DMS 273 (cell line): ENCODE data around the gene SLC35A4.

Source experiments
- DNase-seq: peaks from one replicate; lab custom pipeline; 2025; ENCODE audit not compliant: unreplicated experiment; lab: John Stamatoyannopoulos, UW

Gene SLC35A4, protein sequence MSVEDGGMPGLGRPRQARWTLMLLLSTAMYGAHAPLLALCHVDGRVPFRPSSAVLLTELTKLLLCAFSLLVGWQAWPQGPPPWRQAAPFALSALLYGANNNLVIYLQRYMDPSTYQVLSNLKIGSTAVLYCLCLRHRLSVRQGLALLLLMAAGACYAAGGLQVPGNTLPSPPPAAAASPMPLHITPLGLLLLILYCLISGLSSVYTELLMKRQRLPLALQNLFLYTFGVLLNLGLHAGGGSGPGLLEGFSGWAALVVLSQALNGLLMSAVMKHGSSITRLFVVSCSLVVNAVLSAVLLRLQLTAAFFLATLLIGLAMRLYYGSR

DNA sequence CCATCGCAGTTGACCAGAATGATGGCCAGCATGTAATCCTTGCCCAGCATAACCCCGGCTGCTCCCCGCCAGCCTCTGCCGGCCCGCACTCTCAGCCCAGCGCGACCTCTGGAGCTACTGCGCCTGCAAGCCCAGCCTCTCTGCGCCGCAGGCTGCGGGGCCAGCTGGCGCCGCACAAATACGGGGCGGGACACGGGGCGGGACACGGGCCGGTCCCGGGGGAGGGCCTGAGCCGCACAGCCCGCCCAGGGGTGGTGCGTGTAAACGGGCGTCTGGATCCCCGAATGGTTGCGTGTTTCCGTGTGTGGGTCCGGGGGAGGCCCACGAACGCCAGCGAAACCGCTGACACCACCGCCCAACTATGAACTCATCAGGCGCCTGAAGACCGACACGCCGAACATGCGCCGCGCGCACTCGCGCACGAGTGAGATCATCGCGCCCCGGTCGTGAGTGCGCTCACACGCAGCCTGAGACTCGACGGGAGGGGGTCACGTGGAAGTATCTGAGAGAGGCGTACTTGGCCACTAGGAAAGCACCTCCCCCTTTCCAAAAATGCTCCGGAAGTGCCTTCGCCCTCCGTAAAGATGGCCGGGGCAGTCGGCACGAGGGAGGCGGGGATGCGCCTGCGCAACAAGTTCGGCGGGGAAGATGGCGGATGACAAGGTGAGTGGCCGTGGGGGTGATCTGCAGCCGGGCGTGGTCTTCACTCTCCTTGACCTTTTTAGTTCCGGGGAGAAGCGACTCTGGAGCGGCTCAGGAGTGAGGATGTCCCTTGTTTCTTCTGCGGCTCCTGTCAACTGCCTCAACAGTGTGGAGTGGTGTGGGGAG is at the start of gene SLC35A4, which contains the start of gene APBB3:
Gene SLC35A4, plus strand, starts transcription at position 633 of the 828 bp plus-strand sequence. CDS start 2,342 bp downstream, outside the sequence.
Gene APBB3, minus strand, starts transcription at position 403 of the 828 bp plus-strand sequence. Its CDS starts 353 bp downstream, at position 50.
- DNase-seq: peak; percentile 99

DNA sequence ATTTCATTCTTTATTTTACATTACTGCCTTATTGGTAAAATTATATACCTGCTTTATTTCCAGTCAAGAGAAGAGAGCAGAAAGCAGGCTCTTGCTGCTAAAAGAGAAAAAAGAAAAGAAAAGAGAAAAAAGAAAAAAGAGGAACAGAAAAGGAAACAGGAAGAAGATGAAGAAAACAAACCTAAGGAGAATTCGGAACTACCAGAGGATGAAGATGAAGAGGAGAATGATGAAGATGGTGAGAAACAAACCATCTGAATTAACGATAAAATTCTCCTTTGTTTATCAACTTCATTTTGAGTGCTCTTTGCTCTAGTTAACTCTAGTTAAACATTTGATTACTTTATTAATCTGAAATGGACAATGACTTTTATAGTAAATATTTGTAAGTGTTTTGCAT is 40.6 kb upstream of the SLC35A4 start:
- no peak for DNase-seq

DNA sequence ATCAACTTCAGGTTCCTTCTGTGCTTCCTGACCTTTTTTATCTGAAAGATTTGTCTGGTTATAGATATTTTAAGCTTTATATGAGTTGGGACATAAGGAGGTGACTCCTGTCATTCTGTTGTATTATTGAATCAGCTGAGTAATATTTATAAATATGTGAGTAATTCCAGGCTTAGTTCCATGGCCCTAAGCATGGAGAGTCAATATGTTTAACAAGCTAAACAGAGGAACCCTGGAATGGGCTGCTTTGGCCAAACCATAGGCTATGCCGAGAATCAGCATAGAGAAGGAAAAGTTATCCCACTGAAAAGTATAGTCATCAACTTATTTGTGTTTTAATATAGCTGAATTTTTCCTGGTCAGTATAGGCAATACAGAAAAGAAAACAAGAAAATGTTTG is 24.4 kb upstream of the SLC35A4 start:
- no peak for DNase-seq

DNA sequence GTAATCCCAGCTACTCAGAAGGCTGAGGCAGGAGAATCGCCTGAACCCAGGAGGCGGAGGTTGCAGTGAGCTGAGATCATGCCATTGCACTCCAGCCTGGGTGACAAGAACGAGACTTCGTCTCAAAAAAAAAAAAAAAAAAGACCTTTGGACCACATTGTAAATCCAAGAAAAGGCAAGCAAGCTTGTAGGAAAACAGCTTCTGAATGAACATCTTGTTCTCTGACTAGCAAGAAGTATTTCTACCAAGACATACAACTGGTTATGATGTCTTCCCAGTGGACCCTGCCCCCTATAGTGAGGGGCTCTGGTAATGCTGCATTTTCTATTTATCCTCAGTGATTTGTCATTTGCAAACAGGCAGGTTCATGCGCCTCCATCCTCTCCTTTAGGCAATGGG is 21.7 kb upstream of the SLC35A4 start:
- DNase-seq: no peak

- no peak for DNase-seq
Measured at GRCh38 chr5:140544986-140545385, 19.6 kb upstream of the SLC35A4 start.

DNA sequence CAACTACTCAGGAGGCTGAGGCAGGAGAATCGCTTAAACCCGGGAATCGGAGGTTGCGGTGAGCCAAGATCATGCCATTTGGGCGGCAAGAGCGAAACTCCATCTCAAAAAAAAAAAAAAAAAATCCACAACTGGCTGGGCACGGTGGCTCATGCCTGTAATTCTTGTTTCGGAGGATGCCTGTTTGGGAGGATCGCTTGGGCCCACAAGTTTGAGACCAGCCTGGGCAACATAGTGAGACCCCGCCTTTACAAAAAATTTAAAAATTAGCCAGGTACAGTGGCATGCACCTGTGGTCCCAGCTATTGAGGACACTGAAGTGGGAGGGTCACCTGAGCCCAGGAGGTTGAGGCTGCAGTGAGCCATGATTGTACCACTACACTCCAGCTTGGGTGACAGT is 19.0 kb upstream of the SLC35A4 start:
- DNase-seq: no peak

- no peak for DNase-seq
Measured at GRCh38 chr5:140546851-140547507, 17.6 kb upstream of the SLC35A4 start.

- peak; percentile 98 for DNase-seq
Measured at GRCh38 chr5:140547508-140548299, 16.9 kb upstream of the SLC35A4 start, which contains the start of gene EIF4EBP3. TSS of gene EIF4EBP3 (plus strand) at chr5:140547662. CDS start at chr5:140547738, 76 bp downstream.

- no peak for DNase-seq
Measured at GRCh38 chr5:140548300-140548688, 16.3 kb upstream of the SLC35A4 start.

- DNase-seq: no peak
Measured at GRCh38 chr5:140548791-140549190, 15.8 kb upstream of the SLC35A4 start.

DNA sequence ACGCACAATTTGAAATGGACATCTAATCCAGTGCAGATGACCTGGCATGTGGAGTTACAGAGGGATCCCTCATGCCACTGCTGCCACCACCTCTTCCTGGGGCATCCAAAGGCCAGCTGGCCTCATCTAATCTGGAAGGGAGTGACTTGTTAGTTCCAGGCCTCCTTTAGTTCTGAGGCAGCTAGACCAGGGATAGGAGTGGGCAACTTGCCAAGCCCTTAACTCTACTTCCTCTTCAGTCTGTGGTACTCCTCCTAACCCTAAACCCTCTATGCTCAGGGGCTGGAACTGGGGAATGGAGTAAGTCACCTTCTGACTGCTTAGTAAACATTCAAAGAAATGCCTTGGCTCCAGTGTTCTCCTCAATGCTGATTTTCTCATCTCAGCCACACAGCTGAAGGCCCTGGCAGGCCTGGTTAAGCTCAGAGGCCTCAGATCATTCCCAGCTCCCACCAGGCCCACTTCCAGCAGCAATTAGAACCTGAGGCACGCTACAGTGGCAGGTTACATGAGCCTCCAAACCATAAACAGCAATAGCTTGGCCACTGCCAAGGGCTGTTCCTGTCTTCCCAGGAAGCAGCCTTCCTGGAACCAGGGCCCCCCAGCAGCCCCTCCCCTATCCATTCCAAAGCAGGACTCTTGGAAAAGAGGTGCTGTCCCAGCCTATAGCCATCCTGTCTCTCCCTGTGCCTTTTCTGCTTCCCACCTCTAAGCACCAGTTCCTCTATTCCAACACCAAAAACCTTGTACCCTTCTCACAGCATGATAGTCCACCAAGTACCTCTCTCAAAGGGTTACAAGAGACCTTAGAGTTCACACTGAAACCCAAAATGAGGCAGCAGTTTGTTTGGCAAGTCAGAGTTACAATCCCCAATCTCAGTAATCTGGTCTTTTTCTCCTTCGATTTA is 15.1 kb upstream of the SLC35A4 start:
- peak; percentile 51 for DNase-seq

- DNase-seq: no peak
Measured at GRCh38 chr5:140550147-140551079, 14.2 kb upstream of the SLC35A4 start.

GRCh38 chr5:140551872-140552271 is 12.8 kb upstream of the SLC35A4 start:
- DNase-seq: no peak

DNA sequence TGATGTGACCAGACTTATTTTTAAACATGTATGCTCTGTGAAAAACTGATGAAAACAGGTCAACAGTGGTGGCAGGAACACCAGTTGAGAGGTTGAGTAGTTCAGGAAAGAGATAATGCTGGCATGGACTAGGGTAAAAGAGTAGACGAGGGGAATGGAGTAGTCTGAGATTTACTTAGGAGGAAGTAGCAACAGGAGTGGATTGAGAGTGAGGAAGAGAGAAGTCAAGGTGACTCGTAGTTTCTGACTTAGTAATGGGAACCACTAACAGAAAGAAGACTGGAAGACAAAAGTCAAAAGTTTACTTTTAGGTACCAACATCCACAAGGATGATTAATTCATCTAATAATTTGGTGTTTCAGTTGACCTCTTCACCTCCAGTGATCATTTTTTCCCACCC is 11.0 kb upstream of the SLC35A4 start:
- no peak for DNase-seq

- DNase-seq: no peak
Measured at GRCh38 chr5:140554454-140554853, 10.2 kb upstream of the SLC35A4 start.

- no peak for DNase-seq
Measured at GRCh38 chr5:140555747-140556312, 8.8 kb upstream of the SLC35A4 start.

DNA sequence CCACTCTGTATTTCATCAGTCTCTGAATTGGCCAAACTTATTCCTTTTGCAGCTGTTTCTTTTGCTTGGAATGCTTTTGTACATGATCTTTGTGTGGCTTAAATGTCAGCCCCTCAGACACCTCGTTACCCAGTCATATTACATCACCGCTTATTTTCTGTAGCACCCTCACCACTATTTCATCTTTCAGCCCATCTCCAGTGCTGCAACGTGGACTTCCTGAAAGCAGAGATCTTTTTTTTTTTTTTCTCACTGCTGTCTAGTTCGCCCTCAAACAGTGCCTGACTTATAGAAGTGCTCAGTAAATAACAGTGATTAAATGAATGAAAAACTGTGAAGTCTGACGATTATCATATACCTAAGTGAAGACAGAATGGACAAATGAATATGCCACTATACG is 8.2 kb upstream of the SLC35A4 start:
- peak; percentile 33 for DNase-seq

GRCh38 chr5:140557136-140557805 is 7.4 kb upstream of the SLC35A4 start, which contains the start of gene SRA1:
TSS of gene SRA1 (minus strand) at chr5:140557473. CDS start at chr5:140557452, 21 bp downstream.
- peak; percentile 97 for DNase-seq
